ENCODE data around the gene CD69.

DNA sequence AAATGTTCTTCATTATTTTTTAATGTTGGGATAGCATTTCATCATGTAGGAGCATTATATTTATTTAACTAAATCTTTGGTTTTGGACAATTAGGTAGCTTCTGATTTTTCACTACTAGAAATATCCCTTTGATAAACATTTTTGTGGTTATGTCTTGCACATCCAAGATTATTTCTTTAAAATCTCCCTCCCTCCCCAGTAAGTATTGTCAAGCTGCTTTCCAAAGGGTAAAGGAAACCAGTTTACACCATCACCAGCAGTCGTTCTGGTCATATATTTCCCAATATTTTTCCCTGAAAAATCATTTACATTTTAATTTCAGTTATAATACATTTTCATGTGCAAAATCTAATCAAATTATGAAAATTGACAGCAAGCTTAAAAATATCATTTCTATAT, 11.1 kb downstream of the CD69 start:
- no peak for TF ChIP-seq POLR2A (IDR thresholded peaks at IDR 0.05)
- TF ChIP-seq, protein P1, sequence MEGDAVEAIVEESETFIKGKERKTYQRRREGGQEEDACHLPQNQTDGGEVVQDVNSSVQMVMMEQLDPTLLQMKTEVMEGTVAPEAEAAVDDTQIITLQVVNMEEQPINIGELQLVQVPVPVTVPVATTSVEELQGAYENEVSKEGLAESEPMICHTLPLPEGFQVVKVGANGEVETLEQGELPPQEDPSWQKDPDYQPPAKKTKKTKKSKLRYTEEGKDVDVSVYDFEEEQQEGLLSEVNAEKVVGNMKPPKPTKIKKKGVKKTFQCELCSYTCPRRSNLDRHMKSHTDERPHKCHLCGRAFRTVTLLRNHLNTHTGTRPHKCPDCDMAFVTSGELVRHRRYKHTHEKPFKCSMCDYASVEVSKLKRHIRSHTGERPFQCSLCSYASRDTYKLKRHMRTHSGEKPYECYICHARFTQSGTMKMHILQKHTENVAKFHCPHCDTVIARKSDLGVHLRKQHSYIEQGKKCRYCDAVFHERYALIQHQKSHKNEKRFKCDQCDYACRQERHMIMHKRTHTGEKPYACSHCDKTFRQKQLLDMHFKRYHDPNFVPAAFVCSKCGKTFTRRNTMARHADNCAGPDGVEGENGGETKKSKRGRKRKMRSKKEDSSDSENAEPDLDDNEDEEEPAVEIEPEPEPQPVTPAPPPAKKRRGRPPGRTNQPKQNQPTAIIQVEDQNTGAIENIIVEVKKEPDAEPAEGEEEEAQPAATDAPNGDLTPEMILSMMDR (IDR thresholded peaks at IDR 0.05), result no peak
